Large intestine (tissue), 3 donors: ENCODE data around the gene ASAP2. TPM values are rescaled to one million over a fixed set of nuclear protein-coding genes. Genes with fewer than 3 reads are reported as not detected.

Source experiments
- DNase-seq, 2 donors: peaks; one replicate each; pipeline versions ENCODE4 v3.0.0 to v3.0.0-alpha.2; 2013
- H3K27ac ChIP-seq: one replicate; pipeline ENCODE4 v1.5.1; 2013; ENCODE audit warnings: low read length
- H3K27me3 ChIP-seq: 2 replicates; pipeline ENCODE4 v1.6.1; 2013; ENCODE audit warnings: low read length; ENCODE audit not compliant: control insufficient read depth, insufficient read depth
- H3K36me3 ChIP-seq: 2 replicates; pipeline ENCODE4 v1.6.1; 2013; ENCODE audit warnings: low read length; ENCODE audit not compliant: control insufficient read depth, insufficient read depth
- H3K4me1 ChIP-seq: one replicate; pipeline ENCODE4 v1.6.1; 2013; ENCODE audit warnings: low read length; ENCODE audit not compliant: control insufficient read depth, insufficient read depth
- H3K4me3 ChIP-seq: one replicate; pipeline ENCODE4 v1.5.1; 2013; ENCODE audit warnings: low read length
- H3K9me3 ChIP-seq: one replicate; pipeline ENCODE4 v1.6.1; 2013; ENCODE audit warnings: mild to moderate bottlenecking, low read depth, low read length, moderate library complexity; ENCODE audit not compliant: control insufficient read depth
- WGBS: methylation state at CpG from one replicate; pipeline ENCODE4 v1.1.5; 2013; ENCODE audit warnings: low lambda C conversion rate; ENCODE audit not compliant: insufficient coverage; 5-methylcytosine and 5-hydroxymethylcytosine counted together
- polyA plus RNA-seq: library from polyadenylated mRNA; unstranded; fragments of 120-200 nt; gene quantifications from one replicate; pipeline ENCODE4 v1.2.1, GENCODE V29; 2013

Gene ASAP2
- polyA plus RNA-seq, 1 donor: 20.0 TPM

GRCh38 chr2:9343524-9343923 is 136.9 kb downstream of the ASAP2 start:
- WGBS: no CpG with 5 or more reads among the region's 7 CpGs
- H3K36me3 ChIP-seq: peaks cover 35% of the 10 kb centered on the region
- H3K4me3 ChIP-seq: no peak overlapping the region
- H3K4me1 ChIP-seq: no peaks in the 10 kb centered on the region
- no peak overlapping the region for H3K27ac ChIP-seq
- H3K9me3 ChIP-seq: no peaks in the 10 kb centered on the region
- DNase-seq: no peak
- H3K27me3 ChIP-seq: no peaks in the 10 kb centered on the region

DNA sequence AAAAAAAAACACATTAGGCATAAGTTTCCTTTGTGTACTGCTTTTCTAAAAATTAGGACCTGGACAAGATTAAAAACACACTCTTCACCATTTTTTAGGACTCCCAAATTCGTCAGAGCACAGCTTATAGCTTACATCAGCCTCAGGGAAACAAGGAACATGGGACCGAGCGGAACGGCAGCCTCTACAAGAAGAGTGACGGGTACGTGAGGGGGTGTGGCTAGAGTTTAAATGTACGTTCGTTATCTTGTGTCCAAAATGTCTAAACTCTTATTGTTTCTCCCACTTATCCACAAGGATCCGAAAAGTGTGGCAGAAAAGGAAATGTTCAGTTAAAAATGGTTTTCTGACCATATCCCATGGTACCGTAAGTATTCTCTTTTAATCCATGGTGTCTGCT is 137.8 kb downstream of the ASAP2 start:
- no peaks in the 10 kb centered on the region for H3K9me3 ChIP-seq
- no peak for DNase-seq
- H3K36me3 ChIP-seq: peaks cover 39% of the 10 kb centered on the region
- no peaks in the 10 kb centered on the region for H3K4me1 ChIP-seq
- WGBS: 94% methylated on average over 5 of the region's 10 CpGs
- no peaks in the 10 kb centered on the region for H3K27me3 ChIP-seq
- no peak overlapping the region for H3K4me3 ChIP-seq
- no peak overlapping the region for H3K27ac ChIP-seq

GRCh38 chr2:9345343-9345742 is 138.7 kb downstream of the ASAP2 start:
- no peaks in the 10 kb centered on the region for H3K9me3 ChIP-seq
- no peak for DNase-seq
- H3K4me3 ChIP-seq: no peak overlapping the region
- peaks cover 38% of the 10 kb centered on the region for H3K36me3 ChIP-seq
- no peak overlapping the region for H3K27ac ChIP-seq
- no peaks in the 10 kb centered on the region for H3K4me1 ChIP-seq
- no peaks in the 10 kb centered on the region for H3K27me3 ChIP-seq
- 100% methylated on average over 1 of the region's 7 CpGs for WGBS

DNA sequence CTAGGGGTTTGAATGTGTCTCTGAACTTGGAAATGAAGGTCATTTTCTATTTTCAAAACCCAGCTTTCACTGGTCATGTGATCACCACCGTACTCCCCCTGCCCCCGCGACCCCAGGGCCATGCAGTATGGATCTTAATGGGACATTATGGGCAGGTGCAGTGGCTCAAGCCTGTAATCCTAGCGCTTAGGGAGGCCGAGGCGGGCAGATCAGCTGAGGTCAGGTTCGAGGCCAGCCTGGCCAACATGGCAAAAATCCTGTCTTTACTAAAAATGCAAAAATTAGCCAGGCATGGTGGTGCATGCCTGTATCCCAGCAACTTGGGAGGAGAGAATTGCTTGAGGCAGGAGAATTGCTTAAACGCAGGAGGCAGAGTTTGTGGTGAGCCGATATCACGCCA is 139.4 kb downstream of the ASAP2 start:
- no peak for DNase-seq
- no CpG with 5 or more reads among the region's 10 CpGs for WGBS
- Histone ChIP-seq H3K9me3 (no peaks in the 10 kb centered on the region), H3K36me3 (peaks cover 45% of the 10 kb centered on the region), H3K4me3 (no peak overlapping the region), H3K27ac (no peak overlapping the region), H3K4me1 (no peaks in the 10 kb centered on the region), H3K27me3 (no peaks in the 10 kb centered on the region)

DNA sequence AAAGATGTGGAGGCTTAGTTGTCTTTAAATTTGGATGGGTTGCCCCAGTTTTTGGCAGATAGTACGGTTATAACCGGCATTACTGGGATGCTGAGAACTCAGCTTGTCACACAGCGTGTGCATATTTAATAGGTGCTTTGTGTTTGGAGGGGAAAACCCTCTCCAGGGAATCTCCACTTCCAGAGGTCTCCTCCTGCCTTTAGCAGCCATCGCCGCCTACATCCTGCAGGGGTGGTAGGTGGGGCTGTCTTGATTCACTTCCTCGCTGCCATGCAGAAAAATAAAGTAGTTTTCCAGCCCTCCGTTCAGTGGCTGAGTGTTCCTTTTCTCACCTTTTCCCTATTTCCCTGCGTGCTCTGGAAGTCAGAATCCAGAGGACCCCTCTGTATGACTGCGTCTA is 140.3 kb downstream of the ASAP2 start:
- peaks cover 51% of the 10 kb centered on the region for H3K36me3 ChIP-seq

DNA sequence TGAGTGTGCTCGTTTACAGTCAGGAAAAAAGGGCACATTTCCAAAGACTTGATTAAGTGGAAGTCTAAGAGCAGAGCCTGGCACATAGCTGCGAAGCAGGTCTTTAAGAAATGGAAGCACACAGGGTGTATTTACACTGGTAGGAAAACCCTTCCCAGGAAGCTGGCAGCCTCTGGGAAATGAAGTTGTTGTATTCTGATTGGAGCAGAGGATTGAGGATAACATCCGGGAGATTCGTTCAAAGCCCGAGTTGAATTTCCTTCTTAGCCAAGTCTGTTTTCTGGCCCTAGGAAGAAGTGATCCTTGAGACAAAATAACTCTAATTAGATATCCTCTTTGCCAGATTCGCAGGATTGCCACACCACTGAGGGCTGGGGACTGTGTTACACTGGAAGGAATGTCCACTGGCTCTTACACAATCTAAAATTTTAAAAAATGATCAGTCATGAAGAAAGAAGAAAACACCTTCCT is 140.8 kb downstream of the ASAP2 start:
- no peak for DNase-seq
- Histone ChIP-seq H3K36me3 (peaks cover 56% of the 10 kb centered on the region), H3K9me3 (no peaks in the 10 kb centered on the region), H3K27me3 (no peaks in the 10 kb centered on the region), H3K27ac (no peak overlapping the region), H3K4me1 (no peaks in the 10 kb centered on the region), H3K4me3 (no peak overlapping the region)
- WGBS: 100% methylated on average over 2 of the region's 6 CpGs

More for the DNA sequence above, 140.3 kb downstream of the ASAP2 start:
- Histone ChIP-seq H3K4me3 (no peak overlapping the region), H3K9me3 (no peaks in the 10 kb centered on the region), H3K4me1 (no peaks in the 10 kb centered on the region), H3K27me3 (no peaks in the 10 kb centered on the region), H3K27ac (no peak overlapping the region)
- WGBS: no CpG with 5 or more reads among the region's 9 CpGs
- no peak for DNase-seq

DNA sequence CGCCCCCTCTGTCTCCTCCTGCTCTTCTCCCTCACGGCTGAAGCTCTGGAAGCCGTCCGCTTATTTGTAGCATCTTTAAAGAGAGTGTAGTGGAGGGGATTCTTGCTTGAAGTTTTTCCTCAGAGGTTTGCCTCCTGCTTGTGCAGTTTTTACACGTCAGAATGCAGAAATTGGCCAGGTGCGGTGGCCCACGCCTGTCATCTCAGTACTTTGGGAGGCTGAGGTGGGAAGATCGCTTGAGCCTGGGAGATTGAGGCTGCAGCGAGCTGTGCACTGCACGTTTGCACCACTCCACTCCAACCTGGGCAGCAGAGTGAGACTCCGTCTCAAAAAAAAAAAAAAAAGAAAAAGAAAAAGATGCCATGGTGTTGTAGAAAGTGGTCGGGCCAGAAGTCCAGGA is 147.7 kb downstream of the ASAP2 start:
- WGBS: no CpG with 5 or more reads among the region's 12 CpGs
- Histone ChIP-seq H3K27ac (no peak overlapping the region), H3K27me3 (no peaks in the 10 kb centered on the region), H3K36me3 (peaks cover 50% of the 10 kb centered on the region), H3K9me3 (no peaks in the 10 kb centered on the region), H3K4me3 (no peak overlapping the region), H3K4me1 (no peaks in the 10 kb centered on the region)
- no peak for DNase-seq

DNA sequence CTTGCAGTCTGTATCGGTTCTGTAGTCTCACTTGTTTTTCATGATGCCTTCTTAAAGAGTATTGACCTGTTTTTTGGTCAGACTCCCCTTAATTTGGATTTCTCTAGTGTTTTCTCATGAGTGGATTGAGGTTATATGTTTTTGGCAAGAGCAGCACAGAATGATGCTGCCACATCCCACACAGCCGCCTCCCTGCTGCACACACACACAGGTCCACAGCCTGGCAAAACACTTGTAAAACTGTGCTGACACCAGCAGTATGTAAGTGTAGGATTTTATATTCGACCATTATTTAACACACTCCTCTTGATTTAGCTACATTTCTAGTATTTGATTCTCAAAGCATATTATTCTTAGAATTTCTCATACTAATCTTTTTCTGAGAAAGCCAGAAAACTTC is 148.7 kb downstream of the ASAP2 start:
- Histone ChIP-seq H3K4me3 (no peak overlapping the region), H3K27ac (no peak overlapping the region), H3K27me3 (no peaks in the 10 kb centered on the region), H3K9me3 (no peaks in the 10 kb centered on the region), H3K4me1 (no peaks in the 10 kb centered on the region), H3K36me3 (peaks cover 55% of the 10 kb centered on the region)
- 92% methylated on average over 2 of the region's 3 CpGs for WGBS
- no peak for DNase-seq

DNA sequence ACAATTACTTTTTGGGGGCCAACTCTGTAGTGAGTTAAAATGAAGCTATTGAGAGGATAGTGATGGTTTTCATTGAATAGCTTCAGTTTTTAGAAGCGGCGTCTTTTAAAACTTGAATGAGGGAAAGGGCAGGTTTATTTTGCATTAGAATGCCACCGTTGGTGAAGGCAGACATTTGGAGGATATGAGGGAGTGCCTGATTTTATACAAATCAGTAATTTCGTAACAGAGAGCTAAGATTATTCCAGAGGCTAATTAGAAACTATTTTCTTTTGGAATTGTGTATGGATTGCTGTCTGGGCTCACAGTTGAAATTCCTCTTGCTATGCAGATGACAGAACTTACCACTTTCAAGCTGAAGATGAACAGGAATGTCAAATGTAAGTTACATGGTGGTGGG is 149.1 kb downstream of the ASAP2 start:
- no peaks in the 10 kb centered on the region for H3K9me3 ChIP-seq
- no CpG with 5 or more reads among the region's 4 CpGs for WGBS
- no peak overlapping the region for H3K4me3 ChIP-seq
- H3K27ac ChIP-seq: no peak overlapping the region
- DNase-seq: no peak
- no peaks in the 10 kb centered on the region for H3K4me1 ChIP-seq
- peaks cover 50% of the 10 kb centered on the region for H3K36me3 ChIP-seq
- no peaks in the 10 kb centered on the region for H3K27me3 ChIP-seq

DNA sequence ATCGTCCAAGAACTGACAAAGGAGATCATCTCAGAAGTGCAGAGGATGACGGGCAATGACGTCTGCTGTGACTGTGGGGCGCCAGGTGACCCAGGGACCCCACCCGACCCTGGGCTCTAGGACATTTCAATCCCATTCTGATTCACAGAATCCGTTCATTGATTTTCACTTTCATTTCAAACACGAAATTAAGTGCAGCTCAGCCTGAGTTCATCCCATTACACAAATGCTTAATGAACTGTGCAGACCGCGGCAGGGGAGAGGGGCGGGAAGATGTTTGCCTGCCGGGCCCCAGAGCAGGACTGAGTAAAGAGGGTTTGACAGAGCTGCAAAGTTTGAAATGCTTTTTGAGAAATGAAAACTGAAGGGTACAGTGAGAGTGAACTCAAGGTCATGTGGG is 149.6 kb downstream of the ASAP2 start:
- Histone ChIP-seq H3K4me3 (no peak overlapping the region), H3K36me3 (peaks cover 45% of the 10 kb centered on the region), H3K9me3 (no peaks in the 10 kb centered on the region), H3K4me1 (no peaks in the 10 kb centered on the region), H3K27ac (no peak overlapping the region), H3K27me3 (no peaks in the 10 kb centered on the region)
- WGBS: 80% methylated on average over 2 of the region's 11 CpGs
- DNase-seq: no peak

DNA sequence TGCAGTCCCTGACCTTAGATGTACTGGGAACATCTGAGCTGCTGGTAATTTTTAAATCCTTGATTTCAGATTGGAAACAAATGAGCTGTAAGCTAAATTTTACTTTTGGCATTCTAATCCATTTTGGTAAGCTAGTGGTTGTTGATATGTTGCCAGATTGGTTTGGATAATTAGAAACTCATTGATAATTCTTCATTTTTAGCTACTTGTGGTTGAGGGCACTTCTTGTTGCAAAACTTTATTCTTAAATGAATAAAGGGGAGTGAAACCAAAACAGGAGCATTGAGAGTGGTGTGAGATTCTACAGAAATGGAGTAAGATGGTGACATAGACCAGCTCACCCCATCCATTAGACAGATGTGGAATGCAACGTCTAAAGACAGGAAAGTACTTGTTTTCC is 152.2 kb downstream of the ASAP2 start:
- no peak overlapping the region for H3K4me3 ChIP-seq
- peaks cover 2% of the 10 kb centered on the region for H3K4me1 ChIP-seq
- peaks cover 30% of the 10 kb centered on the region for H3K36me3 ChIP-seq
- no peaks in the 10 kb centered on the region for H3K27me3 ChIP-seq
- no peaks in the 10 kb centered on the region for H3K9me3 ChIP-seq
- H3K27ac ChIP-seq: no peak overlapping the region
- no CpG with 5 or more reads among the region's 1 CpG for WGBS
- no peak for DNase-seq
